ENCODE results near the gene WWC2.
"Not testable (repeated sequence)": the region's sequence is repeated elsewhere in the genome, so short reads cannot be mapped to it uniquely, and the experiment has no call there.

WWC2 gene

GRCh38 chr4:183142571-183143550 lies 43.8 kb downstream of the WWC2 start:
- peak; percentile 41 for DNase-seq (ENCODE audit: low read depth, low spot score)

GRCh38 chr4:183144787-183145186 lies 45.7 kb downstream of the WWC2 start:
- no peak for DNase-seq (ENCODE audit: low read depth, low spot score)

- DNase-seq (ENCODE audit: low read depth, low spot score), result no peak
These were observed 46.7 kb downstream of the WWC2 start for GRCh38 chr4:183145773-183146172.

- DNase-seq (ENCODE audit: low read depth, low spot score), result no peak
These were observed 47.4 kb downstream of the WWC2 start for GRCh38 chr4:183146478-183146877.

GRCh38 chr4:183147196-183147595 lies 48.1 kb downstream of the WWC2 start:
- DNase-seq (ENCODE audit: low read depth, low spot score), result no peak

GRCh38 chr4:183147983-183148382 lies 48.9 kb downstream of the WWC2 start:
- no peak for DNase-seq (ENCODE audit: low read depth, low spot score)

- DNase-seq (ENCODE audit: low read depth, low spot score), result no peak
These were observed 50.8 kb downstream of the WWC2 start for GRCh38 chr4:183149616-183150539.

GRCh38 chr4:183150664-183151063 lies 51.6 kb downstream of the WWC2 start:
- DNase-seq (ENCODE audit: low read depth, low spot score), result not testable (repeated sequence)

- DNase-seq (ENCODE audit: low read depth, low spot score), result not testable (repeated sequence)
These were observed 53.2 kb downstream of the WWC2 start for GRCh38 chr4:183152232-183152631.

- DNase-seq (ENCODE audit: low read depth, low spot score), result no peak
These were observed 54.3 kb downstream of the WWC2 start for GRCh38 chr4:183153190-183153916.

GRCh38 chr4:183154701-183155391 lies 55.8 kb downstream of the WWC2 start:
- no peak for DNase-seq (ENCODE audit: low read depth, low spot score)

GRCh38 chr4:183155450-183156184 lies 56.6 kb downstream of the WWC2 start:
- DNase-seq (ENCODE audit: low read depth, low spot score), result no peak

GRCh38 chr4:183157215-183157614 lies 58.2 kb downstream of the WWC2 start:
- DNase-seq (ENCODE audit: low read depth, low spot score), result no peak

GRCh38 chr4:183158062-183158461 lies 59.0 kb downstream of the WWC2 start:
- DNase-seq (ENCODE audit: low read depth, low spot score), result no peak

GRCh38 chr4:183161630-183162029 lies 62.6 kb downstream of the WWC2 start:
- no peak for DNase-seq (ENCODE audit: low read depth, low spot score)

- no peak for DNase-seq (ENCODE audit: low read depth, low spot score)
These were observed 64.1 kb downstream of the WWC2 start for GRCh38 chr4:183163135-183163534.

GRCh38 chr4:183164963-183165362 lies 65.9 kb downstream of the WWC2 start:
- no peak for DNase-seq (ENCODE audit: low read depth, low spot score)

- no peak for DNase-seq (ENCODE audit: low read depth, low spot score)
These were observed 66.3 kb downstream of the WWC2 start for GRCh38 chr4:183165376-183165775.

GRCh38 chr4:183170894-183171293 lies 71.8 kb downstream of the WWC2 start:
- DNase-seq (ENCODE audit: low read depth, low spot score), result no peak
